Ishikawa (cell line): ENCODE results near the gene DST.

Source experiments
- CEBPB ChIP-seq: IDR thresholded peaks from 2 replicates; pipeline ENCODE4 v1.6.1; 2012
- FOXM1 ChIP-seq: IDR thresholded peaks from 2 replicates; pipeline ENCODE4 v1.6.1; 2012; ENCODE audit warnings: low read depth, borderline replicate concordance
- MAX ChIP-seq: IDR thresholded peaks from 2 replicates; pipeline ENCODE4 v1.6.1; 2012
- RAD21 ChIP-seq: IDR thresholded peaks from 2 replicates; pipeline ENCODE4 v1.6.1; 2012; ENCODE audit warnings: low read depth
- REST ChIP-seq: IDR thresholded peaks from 2 replicates; pipeline ENCODE4 v1.6.1; 2012; ENCODE audit warnings: low read depth, mild to moderate bottlenecking
- TAF1 ChIP-seq: IDR thresholded peaks from 2 replicates; pipeline ENCODE4 v1.6.1; 2012; ENCODE audit warnings: low read depth, mild to moderate bottlenecking
- TEAD4 ChIP-seq: IDR thresholded peaks from 2 replicates; pipeline ENCODE4 v1.6.1; 2012
- YY1 ChIP-seq: IDR thresholded peaks from 2 replicates; pipeline ENCODE4 v1.6.1; 2012; ENCODE audit warnings: low read depth
- ZBTB7A ChIP-seq: IDR thresholded peaks from 2 replicates; pipeline ENCODE4 v1.6.1; 2012; ENCODE audit warnings: low read depth

- TF ChIP-seq TEAD4 = no peak
- no peak for TF ChIP-seq CEBPB
- TF ChIP-seq ZBTB7A = no peak
- no peak for TF ChIP-seq REST
- TF ChIP-seq MAX = no peak
- TF ChIP-seq YY1 = no peak
- no peak for TF ChIP-seq TAF1
- TF ChIP-seq FOXM1 = no peak
- TF ChIP-seq RAD21 = no peak
These were observed 18.0 kb downstream of the DST start for GRCh38 chr6:56624728-56625069.
